HG03432 (cell line): ENCODE results near the gene CD53.

Experiments used
- ATAC-seq: cut with Tn5 transposase; IDR thresholded peaks from one replicate; pipeline ENCODE4 v1.9.1; 2021; ENCODE audit warnings: mild to moderate bottlenecking, moderate library complexity; ENCODE audit not compliant: unreplicated experiment

CD53 gene

GRCh38 chr1:110875216-110875731 lies 2.3 kb downstream of the CD53 start:
- ATAC-seq: peak; percentile 47

DNA sequence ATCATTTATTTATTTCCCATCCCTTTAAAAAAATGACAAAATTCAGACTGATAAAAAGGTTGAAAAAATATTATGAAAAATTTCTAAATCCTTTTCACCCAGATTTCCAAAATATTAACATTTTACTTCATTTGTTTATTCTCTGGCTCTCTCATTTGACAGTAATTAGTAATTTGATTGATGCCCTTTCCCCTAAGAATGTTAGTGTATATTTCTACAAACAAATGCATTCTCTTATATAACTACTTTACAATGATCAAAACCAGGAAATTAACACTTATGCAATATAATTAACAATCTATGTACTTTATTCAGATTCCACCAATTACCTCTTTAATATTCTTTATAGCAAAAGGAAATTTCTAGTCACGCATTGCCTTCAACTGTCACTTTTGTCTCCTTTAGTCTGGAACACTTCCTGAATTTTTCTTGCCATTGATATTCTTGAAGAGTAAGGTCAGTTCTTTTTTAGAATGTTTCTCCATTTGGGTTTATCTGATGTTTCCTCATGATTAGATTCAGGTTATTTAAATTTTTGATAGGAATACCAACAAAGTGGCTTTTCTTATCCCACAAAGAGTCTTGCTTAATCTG lies 3.9 kb downstream of the CD53 start:
- ATAC-seq: no peak

DNA sequence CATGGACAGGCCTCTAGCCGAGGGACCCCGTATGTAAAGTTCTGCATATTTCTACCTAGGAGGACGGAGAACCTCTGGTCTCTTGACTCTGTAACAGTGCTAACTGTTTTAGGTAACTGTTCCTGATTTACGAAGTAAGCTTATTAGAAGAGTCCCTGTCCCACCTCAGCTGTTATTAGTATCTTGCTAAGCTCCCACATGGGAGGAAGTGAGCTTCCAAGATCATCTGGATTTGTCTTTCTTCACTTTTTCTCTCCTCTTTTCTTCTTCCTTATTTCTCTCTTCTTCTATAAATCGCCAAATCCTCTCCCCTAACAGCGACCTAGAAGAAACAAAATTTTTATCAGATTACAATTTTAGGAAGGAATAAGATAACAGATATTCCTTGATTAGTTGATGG lies 4.4 kb downstream of the CD53 start:
- no peak for ATAC-seq

- ATAC-seq: no peak
These were observed 4.8 kb downstream of the CD53 start for GRCh38 chr1:110877776-110878175.

- no peak for ATAC-seq
These were observed 5.6 kb downstream of the CD53 start for GRCh38 chr1:110878591-110878990.

DNA sequence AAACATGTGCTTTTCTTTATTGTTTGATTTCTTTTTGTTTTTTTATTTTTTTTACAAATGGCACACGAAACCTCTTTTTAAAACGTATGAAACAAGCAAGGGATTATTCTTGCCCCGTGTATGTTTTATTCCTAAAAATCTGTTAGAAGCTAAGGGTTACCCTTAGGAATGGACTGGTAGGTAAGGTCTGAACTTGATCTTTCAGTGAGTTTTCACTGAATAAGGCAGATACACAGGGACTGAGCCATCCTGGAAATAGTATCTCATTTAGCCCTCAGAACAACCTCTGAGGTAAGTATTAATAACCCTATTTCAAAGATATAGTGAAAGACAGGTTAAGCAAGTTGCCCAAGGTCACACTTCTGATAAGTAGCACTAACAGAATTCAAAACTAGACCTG lies 6.0 kb downstream of the CD53 start:
- no peak for ATAC-seq

GRCh38 chr1:110879758-110880606 lies 7.0 kb downstream of the CD53 start:
- peak; percentile 66 for ATAC-seq

- peak; percentile 26 for ATAC-seq
These were observed 7.9 kb downstream of the CD53 start for GRCh38 chr1:110880708-110881374.

- ATAC-seq: no peak
These were observed 15.1 kb downstream of the CD53 start for GRCh38 chr1:110888049-110888448.

GRCh38 chr1:110888641-110889040 lies 15.7 kb downstream of the CD53 start:
- ATAC-seq: no peak

DNA sequence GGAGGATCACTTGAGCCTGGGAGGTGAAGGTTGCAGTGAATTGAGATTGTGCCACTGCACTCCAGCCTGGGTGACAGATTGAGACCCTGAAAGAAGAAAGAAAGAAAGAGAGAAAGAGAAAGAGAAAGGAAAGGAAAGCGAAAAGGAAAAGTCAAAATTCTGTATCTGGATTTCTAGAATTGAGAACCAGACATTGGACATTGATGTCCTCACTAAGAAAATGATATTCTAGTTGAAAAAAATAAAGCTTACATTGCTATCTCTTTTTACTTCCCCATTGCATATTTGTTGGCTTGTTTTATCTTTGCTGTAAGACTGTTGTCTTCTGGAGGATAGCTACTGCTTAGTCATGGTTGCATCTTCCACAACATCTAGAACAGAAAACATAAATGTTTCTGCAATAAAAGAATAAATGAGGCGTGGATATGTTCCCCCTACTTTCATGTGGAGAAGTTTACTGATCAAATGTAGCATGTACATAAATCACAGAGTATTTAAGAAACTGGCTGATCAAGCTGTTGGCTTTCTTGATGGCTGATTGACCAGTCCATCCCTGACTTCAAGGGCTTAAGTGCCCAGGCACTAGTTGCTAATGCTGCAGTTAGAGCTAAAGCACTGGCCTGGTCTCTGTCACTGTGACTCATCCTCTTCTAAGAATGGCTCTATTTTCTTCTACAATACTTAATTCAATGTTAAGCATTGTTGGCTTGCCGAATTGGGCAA lies 17.7 kb downstream of the CD53 start:
- no peak for ATAC-seq

DNA sequence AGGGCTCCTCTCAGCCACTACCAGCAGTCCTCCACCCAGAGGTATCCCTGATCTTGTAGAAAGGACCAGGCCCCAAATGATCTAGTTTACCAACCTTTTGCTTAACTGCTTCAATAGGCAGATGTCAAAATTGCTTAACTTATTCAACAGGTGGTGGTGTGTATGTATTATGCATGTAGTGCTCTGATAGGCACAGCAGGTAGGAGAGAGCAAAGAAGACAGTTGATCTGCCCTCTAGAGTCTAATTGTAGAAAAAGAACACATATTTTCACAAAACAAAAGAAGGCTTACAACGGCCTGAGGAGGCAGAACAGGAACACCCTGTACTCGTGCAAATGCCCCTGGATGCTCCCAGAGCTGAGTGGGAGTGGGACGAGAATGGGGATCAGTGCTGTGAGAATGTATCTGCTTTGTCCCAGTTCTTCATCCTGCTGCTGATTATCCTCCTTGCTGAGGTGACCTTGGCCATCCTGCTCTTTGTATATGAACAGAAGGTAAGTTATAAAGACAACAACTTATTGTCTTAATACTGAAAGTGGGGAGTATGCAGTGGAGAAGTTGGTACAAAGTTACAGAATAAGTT lies 21.1 kb downstream of the CD53 start:
- ATAC-seq: no peak

DNA sequence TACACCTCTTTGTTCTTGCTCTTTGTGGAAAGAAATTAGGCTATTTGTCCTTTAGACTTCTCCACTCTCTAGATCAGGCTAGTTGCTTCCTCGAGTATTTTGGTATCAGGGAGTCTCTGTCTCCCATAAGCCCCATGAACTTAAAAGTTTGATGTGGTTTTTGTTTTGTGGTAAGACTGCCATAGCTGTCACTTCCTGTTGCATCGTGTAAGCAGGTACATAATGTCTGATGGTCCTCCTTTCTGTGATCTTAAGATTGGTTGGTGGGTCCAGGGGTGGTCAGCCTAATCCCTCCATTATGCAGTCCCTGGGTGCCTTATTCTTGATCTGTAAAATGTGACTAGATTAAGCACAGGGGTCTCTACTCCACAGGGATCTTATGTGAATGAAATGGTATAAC lies 23.1 kb downstream of the CD53 start:
- no peak for ATAC-seq

GRCh38 chr1:110897681-110898080 lies 24.7 kb downstream of the CD53 start:
- no peak for ATAC-seq

GRCh38 chr1:110898734-110899457 lies 25.9 kb downstream of the CD53 start:
- ATAC-seq: no peak

- ATAC-seq: no peak
These were observed 26.5 kb downstream of the CD53 start for GRCh38 chr1:110899458-110899843.

DNA sequence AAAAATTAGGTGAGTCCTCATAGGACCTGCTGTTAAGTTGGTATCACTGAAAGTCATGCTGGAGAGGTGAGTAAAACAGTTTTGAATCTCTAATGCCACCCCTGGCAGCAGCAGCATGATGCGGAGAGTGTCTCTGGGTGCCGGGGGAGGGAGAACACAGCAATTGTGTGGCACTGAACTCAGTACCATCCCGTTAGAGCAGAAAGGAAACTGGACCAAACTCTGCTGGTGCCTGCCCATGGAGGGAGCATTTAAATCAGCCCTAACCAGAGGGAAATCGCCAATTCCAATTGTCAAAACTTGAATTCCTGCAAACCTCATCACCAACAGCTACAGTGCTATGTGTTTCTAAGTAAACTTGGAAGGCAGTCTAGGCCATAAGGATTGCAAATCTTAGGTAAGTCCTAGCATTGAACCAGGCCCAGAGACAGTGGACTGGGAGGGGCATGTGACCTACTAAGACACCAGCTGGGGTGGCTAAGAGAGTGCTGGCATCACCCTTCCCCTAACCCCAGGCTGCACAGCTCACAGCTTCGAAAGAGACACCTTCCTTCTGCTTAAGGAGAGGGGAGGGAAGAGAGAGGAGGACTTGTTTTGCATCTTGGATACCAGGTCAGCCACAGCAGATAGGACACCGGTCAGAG lies 30.0 kb downstream of the CD53 start:
- ATAC-seq: no peak

DNA sequence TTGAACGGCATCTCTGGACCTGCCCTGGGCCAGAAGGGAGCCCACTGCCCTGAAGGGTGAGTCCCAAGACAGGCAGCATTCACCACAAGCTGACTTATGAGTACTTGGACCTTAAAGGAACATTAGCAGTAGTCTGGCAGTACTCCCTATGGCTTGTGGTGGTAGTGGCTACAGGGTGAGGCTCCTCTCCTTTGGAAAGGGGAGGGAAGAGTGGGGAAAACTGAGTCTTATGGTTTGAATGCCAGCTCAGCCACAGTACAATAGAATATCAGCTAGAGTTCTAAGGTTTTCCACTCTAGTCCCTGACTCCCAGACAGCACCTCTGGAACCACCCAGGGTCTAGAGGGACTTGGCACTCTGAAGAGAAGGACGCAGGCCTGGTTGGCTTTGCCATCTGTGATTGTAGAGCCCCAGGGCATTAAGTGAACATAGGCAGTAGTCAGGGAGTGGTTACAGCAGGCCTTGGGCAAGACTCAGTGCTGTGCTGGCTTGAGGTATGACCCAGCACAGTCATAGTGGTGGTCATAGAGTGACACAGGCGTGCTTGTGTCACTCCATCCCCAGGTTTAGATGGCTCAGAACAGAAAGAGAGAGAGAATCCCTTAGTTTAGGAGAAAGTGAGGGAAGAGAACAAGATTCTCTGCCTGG lies 31.0 kb downstream of the CD53 start:
- ATAC-seq: no peak

- no peak for ATAC-seq
These were observed 39.8 kb downstream of the CD53 start for GRCh38 chr1:110912784-110913183.
